OCI-LY7 (cell line): ENCODE measurements around the gene TANGO2. TPM values are rescaled to one million over a fixed set of nuclear protein-coding genes. Genes with fewer than 3 reads are reported as not detected.

Experiments
- BruUV-seq: library from RNA; stranded (reverse); fragments of 400-500 nt; replicated peaks from 2 replicates; lab custom pipeline; 2021; lab: Mats Ljungman, UMichigan
- CTCF ChIA-PET: fragments of 300-600 bp; sonication (Branson Sonifier 250); formaldehyde crosslinking; loops from one replicate; lab custom pipeline; 2022; ENCODE audit warnings: antibody characterized with exemption; ENCODE audit not compliant: unreplicated experiment; lab: Charles Lee
- POLR2A ChIA-PET: fragments of 300-600 bp; sonication (Branson Sonifier 250); formaldehyde crosslinking; loops from one replicate; lab custom pipeline; 2022; ENCODE audit warnings: antibody characterized with exemption; lab: Charles Lee
- DNase-seq: peaks from one replicate; pipeline ENCODE4 v3.0.0-alpha.2; 2015; ENCODE audit warnings: low spot score
- H2AFZ ChIP-seq: fragments of 200-600 bp; sonication (generic), shearing (Covaris generic); 2 replicates; pipeline ENCODE4 v1.6.1; 2014; ENCODE audit warnings: mild to moderate bottlenecking, antibody characterized with exemption, low read length, moderate library complexity
- H3K27ac ChIP-seq: fragments of 200-600 bp; sonication (generic); 2 replicates; pipeline ENCODE4 v1.5.1; 2014; ENCODE audit warnings: mixed run types, low read depth, mild to moderate bottlenecking, moderate library complexity, low read length, inconsistent platforms; ENCODE audit not compliant: poor library complexity, severe bottlenecking
- H3K36me3 ChIP-seq: fragments of 200-600 bp; sonication (generic); 2 replicates; pipeline ENCODE4 v1.6.1; 2014; ENCODE audit warnings: mild to moderate bottlenecking, antibody characterized with exemption, low read length, moderate library complexity, mixed read lengths; ENCODE audit not compliant: insufficient read depth
- H3K4me1 ChIP-seq: fragments of 200-600 bp; sonication (generic); 2 replicates; pipeline ENCODE4 v1.5.1; 2014; ENCODE audit warnings: mild to moderate bottlenecking, low read length; ENCODE audit not compliant: insufficient read depth, poor library complexity, severe bottlenecking
- H3K4me2 ChIP-seq: fragments of 200-600 bp; sonication (generic); 2 replicates; pipeline ENCODE4 v1.6.1; 2014; ENCODE audit warnings: mild to moderate bottlenecking, low read length
- H3K4me3 ChIP-seq: fragments of 200-600 bp; sonication (generic); 2 replicates; pipeline ENCODE4 v1.5.1; 2014; ENCODE audit warnings: mild to moderate bottlenecking, low read depth, low read length; ENCODE audit not compliant: poor library complexity, severe bottlenecking
- H3K79me2 ChIP-seq: fragments of 200-600 bp; sonication (generic); 2 replicates; pipeline ENCODE4 v1.6.1; 2016; ENCODE audit warnings: low read depth, mild to moderate bottlenecking, low read length, moderate library complexity, mixed read lengths; ENCODE audit not compliant: insufficient read depth
- H3K9me2 ChIP-seq: fragments of 200-600 bp; sonication (generic); 2 replicates; pipeline ENCODE4 v1.6.1; 2016; ENCODE audit warnings: mild to moderate bottlenecking, low read length, mixed read lengths; ENCODE audit not compliant: insufficient read depth
- H3K9me3 ChIP-seq: fragments of 200-600 bp; sonication (generic); 2 replicates; pipeline ENCODE4 v1.6.1; 2014; ENCODE audit warnings: mild to moderate bottlenecking, mixed run types, low read length, mixed read lengths
- H4K20me1 ChIP-seq: fragments of 200-600 bp; sonication (generic); 2 replicates; pipeline ENCODE4 v1.6.1; 2014; ENCODE audit warnings: mild to moderate bottlenecking, antibody characterized with exemption, low read length, moderate library complexity, mixed read lengths; ENCODE audit not compliant: insufficient read depth
- EZH2phosphoT487 ChIP-seq: fragments of 200-600 bp; sonication (generic); IDR thresholded peaks from 2 replicates; pipeline ENCODE4 v1.6.1; 2018; ENCODE audit warnings: low read depth, borderline replicate concordance, mild to moderate bottlenecking, mixed run types, antibody characterized with exemption, low read length, moderate library complexity, mixed read lengths
- intact Hi-C: fragments of 100-400 bp; cut with micrococcal nuclease; formaldehyde crosslinking; loops from one replicate; pipeline ENCODE4 v1.10.0; 2022; ENCODE audit not compliant: unreplicated experiment
- total RNA-seq, 2 experiments: library from RNA; depleted of rRNA in 1 of 2; stranded (reverse); fragments of >200 nt in 1 of 2; shearing (Covaris generic) in 1 of 2; gene quantifications; 2 replicates each; pipeline ENCODE4 v1.2.3, GENCODE V29; 2014 to 2022
- TF ChIP-seq, protein P1 (sequence below): fragments of 200-600 bp; sonication (generic); conservative IDR thresholded peaks from 2 replicates; pipeline ENCODE4 v1.5.1; 2014; ENCODE audit warnings: mild to moderate bottlenecking, antibody characterized with exemption, low read length, moderate library complexity, mixed read lengths

The TANGO2 gene
- total RNA-seq, 2 experiments from 2014 or later, result 18.3 to 23.3 TPM

DNA sequence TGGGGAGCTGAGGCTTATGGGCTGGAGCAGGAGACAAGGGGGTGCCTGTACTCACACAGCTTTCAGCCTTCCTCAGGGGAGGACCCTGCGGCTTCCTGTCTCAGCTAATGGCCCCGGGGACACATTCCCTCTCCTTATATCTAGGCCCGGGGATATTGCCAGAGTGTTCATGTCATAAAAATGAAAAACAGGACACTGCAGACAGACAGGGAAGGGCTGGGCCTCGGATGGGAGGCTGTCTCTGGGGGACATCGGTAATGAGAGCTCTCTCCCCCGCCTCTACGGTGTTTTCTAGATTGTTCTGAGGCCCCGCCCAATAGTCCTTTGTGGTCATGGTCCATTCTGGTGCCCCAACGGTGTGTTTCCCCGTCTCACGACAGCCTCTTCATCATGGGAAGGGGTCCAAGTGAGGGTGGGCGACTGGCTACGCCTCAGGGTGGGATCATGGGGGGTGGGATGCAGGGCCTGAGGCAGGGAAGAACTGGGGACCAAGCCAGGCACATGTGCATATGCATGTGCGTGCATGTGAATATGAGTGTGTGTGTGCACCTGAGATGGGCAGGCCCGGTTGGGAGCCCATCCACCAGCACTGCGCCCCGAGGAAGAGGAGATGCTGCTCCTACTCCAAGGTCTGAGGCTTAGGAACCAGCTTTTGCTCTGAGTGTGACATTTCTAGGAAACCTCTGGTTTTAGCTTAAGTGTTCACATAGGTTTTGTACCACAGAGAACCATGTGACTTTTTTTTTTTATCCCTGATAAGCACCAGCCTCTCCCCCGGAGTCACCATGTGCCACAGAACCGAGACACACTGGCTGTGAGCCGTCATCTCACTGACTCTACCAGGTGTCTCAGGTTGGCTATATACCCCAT, 9.6 kb upstream of the TANGO2 start:
- intact Hi-C loops, result no loop called here
- Histone ChIP-seq H4K20me1 (no peaks in the 10 kb centered on the region), H3K4me3 (no peak overlapping the region), H2AFZ (no peak overlapping the region), H3K36me3 (no peaks in the 10 kb centered on the region), H3K27ac (no peak overlapping the region), H3K4me1 (peaks cover 7% of the 10 kb centered on the region), H3K9me3 (no peaks in the 10 kb centered on the region), H3K4me2 (no peak overlapping the region), H3K9me2 (no peaks in the 10 kb centered on the region), H3K79me2 (no peaks in the 10 kb centered on the region)
- CTCF ChIA-PET, result no interaction called here
- TF ChIP-seq EZH2phosphoT487, result no peak
- TF ChIP-seq, protein P1, sequence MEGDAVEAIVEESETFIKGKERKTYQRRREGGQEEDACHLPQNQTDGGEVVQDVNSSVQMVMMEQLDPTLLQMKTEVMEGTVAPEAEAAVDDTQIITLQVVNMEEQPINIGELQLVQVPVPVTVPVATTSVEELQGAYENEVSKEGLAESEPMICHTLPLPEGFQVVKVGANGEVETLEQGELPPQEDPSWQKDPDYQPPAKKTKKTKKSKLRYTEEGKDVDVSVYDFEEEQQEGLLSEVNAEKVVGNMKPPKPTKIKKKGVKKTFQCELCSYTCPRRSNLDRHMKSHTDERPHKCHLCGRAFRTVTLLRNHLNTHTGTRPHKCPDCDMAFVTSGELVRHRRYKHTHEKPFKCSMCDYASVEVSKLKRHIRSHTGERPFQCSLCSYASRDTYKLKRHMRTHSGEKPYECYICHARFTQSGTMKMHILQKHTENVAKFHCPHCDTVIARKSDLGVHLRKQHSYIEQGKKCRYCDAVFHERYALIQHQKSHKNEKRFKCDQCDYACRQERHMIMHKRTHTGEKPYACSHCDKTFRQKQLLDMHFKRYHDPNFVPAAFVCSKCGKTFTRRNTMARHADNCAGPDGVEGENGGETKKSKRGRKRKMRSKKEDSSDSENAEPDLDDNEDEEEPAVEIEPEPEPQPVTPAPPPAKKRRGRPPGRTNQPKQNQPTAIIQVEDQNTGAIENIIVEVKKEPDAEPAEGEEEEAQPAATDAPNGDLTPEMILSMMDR, result no peak
- no TSS peak for BruUV-seq
- no peak for DNase-seq
- POLR2A ChIA-PET, result no interaction called here

DNA sequence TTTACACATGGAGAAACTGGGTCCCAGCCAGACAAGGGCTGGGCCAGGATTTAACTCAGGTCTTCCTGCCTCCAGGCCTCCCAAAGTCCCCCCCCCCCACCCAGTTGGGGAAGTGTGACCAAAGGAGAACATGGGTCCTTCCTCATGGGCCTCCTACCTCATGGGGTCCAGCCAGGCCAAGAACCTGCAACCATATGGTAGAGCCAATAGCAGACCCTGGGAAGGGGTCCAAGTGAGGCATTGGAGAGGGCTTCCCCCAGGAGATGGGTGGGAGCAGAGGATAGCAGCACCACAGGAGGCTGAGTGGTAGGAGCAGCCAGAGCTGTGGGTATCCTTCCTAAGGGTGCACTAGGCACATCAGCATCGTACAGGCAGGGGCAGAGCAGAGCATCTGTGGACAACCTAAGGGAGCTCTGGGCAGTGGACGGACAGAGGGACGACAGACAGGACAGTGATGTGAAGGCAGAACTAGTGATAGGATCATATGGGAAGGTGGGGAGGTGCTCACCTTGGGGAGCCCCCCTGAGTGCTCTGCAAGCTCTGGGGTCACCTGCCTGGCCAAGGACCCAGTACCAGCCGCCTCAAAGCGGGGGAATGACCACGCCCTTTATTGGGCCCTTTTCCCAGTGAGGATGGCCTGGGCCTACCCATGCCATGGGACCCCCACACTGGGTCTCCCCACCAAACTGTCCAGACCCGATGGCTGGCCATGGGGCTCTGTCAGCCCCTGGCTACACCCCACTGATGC, 8.7 kb upstream of the TANGO2 start:
- intact Hi-C loops, result no loop called here
- BruUV-seq, result no TSS peak
- TF ChIP-seq EZH2phosphoT487, result no peak
- TF ChIP-seq, protein P1, result no peak

More for the DNA sequence above, 8.7 kb upstream of the TANGO2 start:
- Histone ChIP-seq H3K4me2 (no peak overlapping the region), H3K4me1 (peaks cover 9% of the 10 kb centered on the region), H3K4me3 (no peak overlapping the region), H3K36me3 (no peaks in the 10 kb centered on the region), H3K9me3 (no peaks in the 10 kb centered on the region), H4K20me1 (no peaks in the 10 kb centered on the region), H2AFZ (no peak overlapping the region), H3K9me2 (no peaks in the 10 kb centered on the region), H3K27ac (no peak overlapping the region), H3K79me2 (no peaks in the 10 kb centered on the region)
- POLR2A ChIA-PET, result no interaction called here
- CTCF ChIA-PET, result no interaction called here
- DNase-seq, result no peak
